HG02759 (cell line): ENCODE measurements around the gene LVRN.
"Not testable (repeated sequence)": the region's sequence is repeated elsewhere in the genome, so short reads cannot be mapped to it uniquely, and the experiment has no call there.

Experiments
- ATAC-seq: cut with Tn5 transposase; IDR thresholded peaks from one replicate; pipeline ENCODE4 v1.9.1; 2021; ENCODE audit warnings: mild to moderate bottlenecking, moderate library complexity; ENCODE audit not compliant: unreplicated experiment

Gene LVRN

DNA sequence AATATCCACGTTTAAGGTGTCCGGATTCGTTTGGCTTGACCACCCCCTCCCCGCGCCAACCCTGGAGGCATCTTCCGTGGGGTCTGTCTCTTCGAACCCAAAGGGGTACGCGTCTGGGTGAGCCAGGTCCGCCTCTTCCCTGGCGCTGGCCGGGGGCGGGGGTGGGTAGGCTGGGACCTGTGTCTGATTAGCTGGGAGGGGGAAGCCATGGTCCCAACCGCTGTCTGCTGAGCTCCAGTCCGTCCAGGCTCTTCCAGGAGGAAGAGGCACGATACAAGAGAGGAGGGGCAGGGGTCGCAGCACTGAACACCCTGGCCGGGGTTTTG is at the start of gene LVRN:
LVRN (plus strand) TSS at position 237 of the 326 bp plus-strand sequence. CDS start 143 bp downstream, outside the sequence.
- ATAC-seq = no peak

DNA sequence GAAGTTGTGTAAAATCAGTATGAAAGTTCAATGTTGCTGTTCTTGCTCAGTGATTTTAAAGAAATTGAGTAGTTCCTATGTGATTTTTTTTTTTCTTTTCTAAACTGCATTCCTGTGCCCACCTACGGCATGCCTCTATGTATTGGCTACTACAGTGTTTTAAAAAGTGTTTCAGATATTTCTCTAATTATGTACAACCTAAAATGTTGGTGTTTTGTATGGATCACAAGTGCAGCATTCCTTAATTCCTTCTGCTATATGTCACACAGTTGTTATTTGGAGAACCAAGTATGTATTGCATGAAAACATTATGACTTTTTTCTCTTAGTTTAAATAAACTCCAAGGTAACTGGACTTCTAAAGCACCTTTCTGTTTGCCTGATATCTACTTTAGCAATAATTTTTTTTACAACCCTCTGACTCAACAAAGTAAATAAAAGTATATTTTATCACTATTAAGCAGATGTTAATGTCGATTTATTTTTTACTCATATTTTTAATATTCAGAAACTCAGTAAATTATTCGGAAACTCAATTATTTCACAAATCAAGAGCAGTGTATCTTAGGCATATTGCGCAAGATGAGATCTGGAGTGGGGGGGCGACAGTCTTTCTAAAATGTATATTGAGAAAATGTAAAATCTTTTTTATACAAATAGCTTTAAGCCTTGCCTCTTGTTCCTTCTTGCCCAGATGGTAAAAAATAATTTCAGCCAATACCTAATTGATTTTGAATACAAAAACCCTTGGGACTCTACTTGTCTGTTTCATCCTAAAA is 48.5 kb upstream of the LVRN start:
- ATAC-seq = not testable (repeated sequence)

- no peak for ATAC-seq
Measured at GRCh38 chr5:115920171-115920725, 42.0 kb upstream of the LVRN start.

- ATAC-seq = not testable (repeated sequence)
Measured at GRCh38 chr5:115928578-115929407, 33.5 kb upstream of the LVRN start.

DNA sequence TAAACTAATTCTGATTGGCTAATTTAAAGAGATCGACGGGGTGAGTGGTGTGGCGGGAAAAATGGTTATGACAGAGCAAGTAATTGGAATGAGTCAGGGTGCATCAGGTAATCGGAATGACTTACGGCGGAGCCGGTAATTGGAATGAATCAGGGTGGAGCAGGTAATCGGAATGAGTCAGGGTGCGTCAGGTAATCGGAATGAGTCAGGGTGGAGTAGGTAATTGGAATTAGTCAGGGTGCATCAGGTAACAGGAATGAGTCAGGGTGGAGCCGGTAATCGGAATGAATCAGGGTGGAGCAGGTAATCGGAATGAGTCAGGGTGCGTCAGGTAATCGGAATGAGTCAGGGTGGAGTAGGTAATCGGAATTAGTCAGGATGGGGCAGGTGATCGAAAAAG is 32.1 kb upstream of the LVRN start:
- ATAC-seq = not testable (repeated sequence)

DNA sequence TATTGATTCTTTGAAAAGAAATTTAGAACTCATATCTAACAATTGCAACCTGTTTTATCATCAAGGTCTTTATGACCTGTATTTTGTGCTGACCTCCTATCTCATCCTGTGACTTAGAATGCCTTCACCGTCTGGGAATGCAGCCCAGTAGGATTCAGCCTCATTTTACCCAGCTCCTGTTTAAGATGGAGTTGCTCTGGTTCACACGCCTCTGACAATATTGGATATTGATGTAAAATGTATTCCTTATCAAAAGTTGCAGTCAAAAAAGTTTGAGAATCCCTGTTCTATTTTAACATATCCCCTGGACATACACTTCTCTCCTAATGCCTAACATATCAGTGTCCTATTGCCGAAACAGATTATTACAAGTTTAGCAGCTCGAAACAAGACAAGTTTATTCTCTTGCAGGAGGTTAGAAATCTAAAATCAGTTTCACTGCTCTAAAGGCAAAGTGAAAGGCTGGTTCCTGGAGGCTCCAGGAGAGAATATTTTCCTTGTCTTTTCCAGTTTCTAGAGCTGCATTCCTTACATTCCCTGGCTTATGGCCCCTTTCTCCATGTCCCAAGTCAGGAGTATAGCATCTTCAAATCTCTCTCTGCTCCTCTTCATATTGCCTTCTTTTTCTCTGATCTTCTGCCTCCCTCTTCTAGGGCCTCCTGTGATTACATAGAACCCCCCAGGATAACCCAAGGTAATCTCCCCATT is 31.5 kb upstream of the LVRN start:
- ATAC-seq = no peak

DNA sequence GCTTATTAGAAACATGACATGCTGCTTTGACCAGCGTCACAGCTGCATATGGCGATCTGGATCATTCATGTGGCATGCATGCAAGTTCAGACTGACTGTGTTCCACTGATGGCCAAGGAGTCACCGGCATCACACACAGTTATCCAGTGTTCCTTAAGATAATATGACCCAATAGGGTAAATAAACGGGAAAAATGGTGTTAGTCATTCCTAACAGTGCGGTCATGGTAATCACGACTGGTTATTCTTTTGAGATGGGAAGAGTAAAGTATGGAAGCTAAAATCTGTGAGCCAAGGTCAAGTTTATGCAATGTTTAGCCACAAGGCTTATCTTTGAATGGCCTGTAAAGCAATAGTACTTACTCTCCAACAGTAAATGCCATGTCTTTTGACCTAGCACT is 29.3 kb upstream of the LVRN start:
- no peak for ATAC-seq

DNA sequence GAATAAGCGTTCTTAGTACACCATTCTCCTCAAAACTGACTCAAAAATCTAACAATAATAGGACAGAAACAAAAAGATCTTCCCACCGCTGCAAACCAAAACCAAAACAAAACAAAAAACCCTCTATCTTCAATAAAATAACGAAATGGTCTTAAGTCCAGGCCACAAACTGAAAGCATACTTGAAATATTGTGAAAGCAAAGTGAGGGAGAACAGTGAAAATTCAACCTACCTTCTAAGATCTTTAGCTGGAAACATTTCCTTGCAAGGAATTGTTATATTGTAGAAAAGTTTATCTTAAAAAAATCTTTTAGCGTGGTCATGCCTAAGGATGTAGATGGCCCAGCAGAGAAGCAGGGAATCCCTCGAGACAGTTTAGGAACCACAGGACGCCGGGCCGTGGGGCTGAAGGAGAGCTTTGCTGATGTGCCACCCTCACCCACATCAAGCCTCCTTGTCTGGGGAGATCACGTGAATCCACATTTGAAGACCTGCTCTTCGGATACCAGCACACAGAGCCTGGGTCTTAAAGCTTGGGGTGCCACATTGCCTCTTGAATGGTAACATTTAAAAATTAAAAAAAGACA is 27.8 kb upstream of the LVRN start:
- ATAC-seq = no peak

- ATAC-seq = no peak
Measured at GRCh38 chr5:115936031-115936430, 26.2 kb upstream of the LVRN start.

GRCh38 chr5:115939059-115939458 is 23.2 kb upstream of the LVRN start:
- no peak for ATAC-seq

- no peak for ATAC-seq
Measured at GRCh38 chr5:115940080-115940810, 22.0 kb upstream of the LVRN start.

GRCh38 chr5:115941051-115941675 is 21.1 kb upstream of the LVRN start:
- ATAC-seq = no peak

DNA sequence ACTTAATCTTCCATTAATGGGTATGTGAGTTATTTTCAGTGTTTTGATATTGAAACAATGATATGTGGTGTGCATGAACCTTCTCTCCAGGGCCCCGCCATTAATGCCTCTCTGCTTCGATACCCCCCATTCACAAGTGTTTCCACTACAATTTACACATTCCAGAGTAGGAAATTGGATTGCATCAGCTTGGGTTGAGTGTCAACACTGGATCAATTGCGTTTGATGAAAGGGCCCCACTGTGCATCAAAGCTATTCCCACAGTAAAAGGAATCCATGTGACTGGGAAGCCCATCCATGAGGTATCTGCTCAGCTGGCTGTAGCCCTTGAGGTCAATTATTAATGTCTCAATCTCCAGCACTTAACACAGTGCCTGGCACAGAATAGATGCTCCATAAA is 17.8 kb upstream of the LVRN start:
- ATAC-seq = no peak

GRCh38 chr5:115946655-115947054 is 15.6 kb upstream of the LVRN start:
- ATAC-seq = no peak

DNA sequence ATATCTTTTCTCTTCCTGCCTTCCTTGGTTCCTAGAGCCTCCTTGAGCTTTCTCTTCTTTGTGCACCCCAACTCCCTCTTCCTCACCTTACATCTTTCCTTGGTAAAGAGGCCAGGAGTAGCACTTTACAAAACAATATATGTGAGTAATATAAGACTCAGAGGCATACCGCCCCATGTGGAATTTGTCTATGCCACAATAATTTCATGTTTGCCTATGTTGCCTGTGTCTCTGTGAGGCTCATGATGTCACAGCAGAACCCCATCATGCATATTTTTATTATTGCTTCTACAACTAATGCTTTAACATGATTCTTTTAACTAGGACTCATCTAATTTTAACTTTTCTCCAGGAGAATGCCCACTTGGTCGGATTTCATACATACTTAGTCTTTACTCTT is 15.0 kb upstream of the LVRN start:
- no peak for ATAC-seq

GRCh38 chr5:115948091-115948534 is 14.2 kb upstream of the LVRN start:
- ATAC-seq = no peak

DNA sequence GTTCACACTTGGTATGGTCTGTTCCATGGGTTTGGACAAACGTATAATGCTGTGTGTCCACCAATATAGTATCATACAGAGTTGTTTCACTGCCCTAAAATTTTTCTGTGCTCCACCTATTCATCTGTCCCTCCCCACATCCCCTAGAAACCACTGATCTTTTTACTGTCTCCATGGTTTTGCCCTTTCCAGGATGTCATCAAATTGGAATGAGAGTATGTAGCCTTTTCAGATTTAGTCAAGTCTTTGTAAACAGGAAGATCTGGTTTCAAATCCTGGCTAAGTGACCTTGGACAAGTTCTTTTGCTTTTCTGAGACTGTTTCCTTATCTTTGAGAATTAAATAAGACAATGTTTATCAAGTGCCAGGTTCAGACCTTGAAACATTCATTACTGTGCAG is 13.2 kb upstream of the LVRN start:
- ATAC-seq = no peak

DNA sequence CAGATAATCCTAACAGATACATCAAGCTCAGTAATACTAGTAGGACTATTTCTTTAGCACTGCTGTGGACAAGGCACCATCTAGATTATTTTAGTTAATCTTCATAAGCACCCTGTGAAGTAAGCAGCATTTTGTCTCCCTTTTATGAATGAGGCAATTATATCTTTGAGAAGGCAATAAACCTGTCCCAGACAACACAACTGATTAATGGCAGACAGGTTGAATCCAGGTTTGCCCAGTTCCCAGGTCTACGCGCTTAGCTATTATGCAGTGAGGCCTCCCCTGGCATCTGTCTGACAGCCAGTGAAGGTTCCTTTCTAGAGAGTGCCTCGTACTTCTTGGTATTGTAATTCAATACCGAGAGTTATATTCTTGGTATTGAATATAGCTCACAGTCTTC is 9.7 kb upstream of the LVRN start:
- ATAC-seq = no peak

- no peak for ATAC-seq
Measured at GRCh38 chr5:115954144-115954543, 8.1 kb upstream of the LVRN start.

GRCh38 chr5:115956957-115957356 is 5.3 kb upstream of the LVRN start:
- ATAC-seq = no peak
